K562 (cell line): ENCODE measurements around the gene IL2. TPM values are rescaled to one million over a fixed set of nuclear protein-coding genes. Genes with fewer than 3 reads are reported as not detected.
A peak's percentile ranks its signal among the peaks of the same experiment; 100 is the strongest.

ENCODE experiments used
- ATF1 ChIP-seq, 2 experiments: fragments of 450-650 bp in 1 of 2; IDR thresholded peaks; 2 replicates each; pipeline ENCODE4 v1.6.1; 2016; ENCODE audit warnings: missing compliant biosample characterization in 1 of 2, missing genetic modification characterization in 1 of 2
- CCNT2 ChIP-seq: IDR thresholded peaks from 2 replicates; pipeline ENCODE4 v1.6.1; 2011; ENCODE audit warnings: borderline replicate concordance, low read depth, mild to moderate bottlenecking, moderate library complexity, mixed read lengths, low read length; ENCODE audit not compliant: insufficient read length; ENCODE audit errors: extremely low read depth
- CTCF ChIP-seq, 3 experiments: IDR thresholded peaks in 2 of 3; conservative IDR thresholded peaks in 1 of 3; 2 replicates each; pipeline ENCODE4 v1.5.1; 2011 to 2012; ENCODE audit warnings: low read length in 3 of 3, mild to moderate bottlenecking in 3 of 3, control low read depth in 2 of 3, improper control_type of control experiment in 1 of 3, inconsistent platforms in 1 of 3, low read depth in 1 of 3, mixed read lengths in 1 of 3, moderate library complexity in 1 of 3; ENCODE audit not compliant: insufficient read depth in 2 of 3
- ETV1 ChIP-seq: fragments of 450-650 bp; conservative IDR thresholded peaks from 2 replicates; pipeline ENCODE4 v1.6.1; 2016; ENCODE audit warnings: missing genetic modification characterization, control low read depth, low read depth, missing compliant biosample characterization
- HMBOX1 ChIP-seq: sonication (generic); IDR thresholded peaks from 2 replicates; pipeline ENCODE4 v1.6.1; 2016
- HMGN3 ChIP-seq: IDR thresholded peaks from 2 replicates; pipeline ENCODE4 v1.6.1; 2011; ENCODE audit warnings: borderline replicate concordance, low read depth, mild to moderate bottlenecking, mixed read lengths, low read length; ENCODE audit not compliant: insufficient read length; ENCODE audit errors: extremely low read depth
- MEIS2 ChIP-seq: fragments of 450-650 bp; IDR thresholded peaks from 2 replicates; pipeline ENCODE4 v1.6.1; 2014; ENCODE audit warnings: mild to moderate bottlenecking; ENCODE audit not compliant: partially characterized antibody
- NFIC ChIP-seq: fragments of 450-650 bp; IDR thresholded peaks from 2 replicates; pipeline ENCODE4 v1.6.1; 2017; ENCODE audit warnings: mild to moderate bottlenecking, inconsistent platforms
- NR2C2 ChIP-seq, 2 experiments: fragments of 200-800 bp in 1 of 2; sonication (Bioruptor generic) in 1 of 2; sonication (generic) in 1 of 2; formaldehyde crosslinking in 1 of 2; IDR thresholded peaks; 2 replicates each; pipeline versions ENCODE4 v1.6.1 to v1.8.0; 2016 to 2022; ENCODE audit warnings: mild to moderate bottlenecking in 1 of 2, missing compliant biosample characterization in 1 of 2, missing genetic modification characterization in 1 of 2, missing genetic modification reagents in 1 of 2
- PBX2 ChIP-seq, 2 experiments: IDR thresholded peaks in 1 of 2; conservative IDR thresholded peaks in 1 of 2; 2 replicates each; pipeline ENCODE4 v1.6.1; 2016; ENCODE audit warnings: low read depth in 2 of 2, mild to moderate bottlenecking in 1 of 2, missing compliant biosample characterization in 1 of 2, missing genetic modification characterization in 1 of 2, moderate library complexity in 1 of 2
- POLR2H ChIP-seq: IDR thresholded peaks from 2 replicates; pipeline ENCODE4 v1.6.1; 2016; ENCODE audit warnings: missing genetic modification characterization, low read depth, mild to moderate bottlenecking, control low read depth, missing compliant biosample characterization, moderate library complexity
- POLR3A ChIP-seq: IDR thresholded peaks from 2 replicates; pipeline ENCODE4 v1.6.1; 2011; ENCODE audit warnings: borderline replicate concordance, mild to moderate bottlenecking, moderate library complexity; ENCODE audit not compliant: insufficient read length, insufficient read depth; ENCODE audit errors: extremely low read depth
- RAD21 ChIP-seq, 2 experiments: fragments of 250-450 bp in 1 of 2; fragments of 450-650 bp in 1 of 2; sonication (Bioruptor Pico) in 1 of 2; formaldehyde crosslinking in 1 of 2; IDR thresholded peaks in 1 of 2; conservative IDR thresholded peaks in 1 of 2; 2 replicates each; pipeline versions ENCODE4 v1.4.0 to v1.8.0; 2020 to 2022; ENCODE audit warnings: mild to moderate bottlenecking in 2 of 2, moderate library complexity in 1 of 2
- SMAD1 ChIP-seq: fragments of 150-350 bp; IDR thresholded peaks from 2 replicates; pipeline ENCODE4 v1.6.1; 2014; ENCODE audit warnings: low read length, low read depth; ENCODE audit not compliant: partially characterized antibody
- SOX6 ChIP-seq: fragments of 450-650 bp; IDR thresholded peaks from 2 replicates; pipeline ENCODE4 v1.6.1; 2014; ENCODE audit warnings: mild to moderate bottlenecking
- SP2 ChIP-seq: IDR thresholded peaks from 2 replicates; pipeline ENCODE4 v1.6.1; 2011; ENCODE audit warnings: mild to moderate bottlenecking, low read depth, low read length, moderate library complexity; ENCODE audit not compliant: poor library complexity, severe bottlenecking; ENCODE audit errors: extremely low read depth
- SRSF9 ChIP-seq: fragments of 200-400 bp; formaldehyde crosslinking; IDR thresholded peaks from 2 replicates; pipeline ENCODE4 v1.6.1; 2017; ENCODE audit warnings: low read depth, low read length, borderline replicate concordance
- TCF3 ChIP-seq: sonication (generic); formaldehyde crosslinking; IDR thresholded peaks from 2 replicates; pipeline ENCODE4 v1.4.0; 2020; ENCODE audit warnings: mild to moderate bottlenecking, missing genetic modification reagents
- TRIM24 ChIP-seq, 2 experiments: fragments of 450-650 bp; IDR thresholded peaks; 2 replicates each; pipeline ENCODE4 v1.6.1; 2016
- ZBED1 ChIP-seq: IDR thresholded peaks from 2 replicates; pipeline ENCODE4 v1.6.1; 2014
- ZNF311 ChIP-seq: fragments of 250-450 bp; sonication (Bioruptor Pico); IDR thresholded peaks from 2 replicates; pipeline ENCODE4 v1.4.0; 2020; ENCODE audit warnings: mild to moderate bottlenecking, moderate library complexity
- ZNF57 ChIP-seq: fragments of 450-650 bp; formaldehyde crosslinking; IDR thresholded peaks from 2 replicates; pipeline ENCODE4 v1.4.0; 2020; ENCODE audit warnings: mild to moderate bottlenecking, moderate library complexity
- polyA plus RNA-seq, 8 experiments: library from polyadenylated mRNA; depleted of rRNA in 4 of 8; stranded (reverse) in 5 of 8; unstranded in 3 of 8; fragments of >200 nt; fragmentation: Nextera tagmentation in 2 of 8; fragmentation: Illumina TruSeq in 1 of 8; extraction: Ambion mirVana in 2 of 8; extraction: Trizol in 1 of 8; gene quantifications; 2 replicates each; pipeline versions ENCODE4 v1.2.1 to v1.2.3, GENCODE V29; 2011 to 2014; ENCODE audit warnings: inconsistent platforms in 1 of 8, missing spikeins in 1 of 8
- total RNA-seq, 7 experiments: library from RNA; depleted of rRNA in 6 of 7; stranded (reverse); fragments of >200 nt in 6 of 7; fragmentation: Illumina TruSeq in 2 of 7; extraction: Trizol in 2 of 7; gene quantifications; 2 replicates each; pipeline versions ENCODE4 v1.2.1 to v1.2.3, GENCODE V29; 2011 to 2021; ENCODE audit warnings: low replicate concordance in 1 of 7

Gene IL2
- total and polyA plus RNA-seq, 9 of the 15 experiments (the other 6 are each of a cell fraction or from before 2014, with no cell fraction given), result 0.11 to 0.89 TPM; not detected in 7

GRCh38 chr4:122479935-122480416 lies 23.5 kb upstream of the IL2 start (continued):
- TF ChIP-seq MEIS2, result peak; percentile 86
- no peak for TF ChIP-seq ATF1 (CRISPR knock-in tag; IDR thresholded peaks at IDR 0.05)
- TF ChIP-seq ATF1 (tag; IDR thresholded peaks at IDR 0.05), result peak; percentile 34
- TF ChIP-seq CCNT2, result no peak
- peak; percentile 31; the same call in 1 of the 2 replicates for TF ChIP-seq SOX6
- TF ChIP-seq SMAD1, result no peak
- 0 out of 2 replicates have a peak, but pooled peaks have one; percentile 13 for TF ChIP-seq TCF3 (CRISPR knock-in tag)
- peak; percentile 90 for TF ChIP-seq HMBOX1
- no peak for TF ChIP-seq SRSF9
- peak in 1 of 2 experiments; percentile 65; a peak in 2 of 4 replicates for TF ChIP-seq TRIM24 (IDR thresholded peaks at IDR 0.05)
- TF ChIP-seq RAD21 (CRISPR knock-in tag; conservative IDR thresholded peaks at IDR 0.05 in 1 of 2, IDR thresholded peaks at IDR 0.05 in 1 of 2), result 0 out of 4 replicates have a peak, but pooled peaks of 1 of the 2 experiments have one; percentile 17
- TF ChIP-seq ZNF311 (CRISPR knock-in tag), result no peak
- no peak for TF ChIP-seq ZNF57 (CRISPR knock-in tag)
- TF ChIP-seq SP2, result no peak
- TF ChIP-seq POLR2H, result peak; percentile 59
- TF ChIP-seq NR2C2 (CRISPR knock-in tag; IDR thresholded peaks at IDR 0.05), result no peak
- peak; percentile 28; the same call in 1 of the 2 replicates for TF ChIP-seq NR2C2 (tag; IDR thresholded peaks at IDR 0.05)
- TF ChIP-seq PBX2 (CRISPR knock-in tag; IDR thresholded peaks at IDR 0.05; ENCODE audit: low read depth), result no peak
- peak; percentile 65 for TF ChIP-seq PBX2 (tag; conservative IDR thresholded peaks at IDR 0.05; ENCODE audit: low read depth)
- 0 out of 6 replicates have a peak, but pooled peaks of 1 of the 3 experiments have one; percentile 6 for TF ChIP-seq CTCF (IDR thresholded peaks at IDR 0.05 in 2 of 3, conservative IDR thresholded peaks at IDR 0.05 in 1 of 3; ENCODE audit: insufficient read depth in 2 of 3, low read depth in 1 of 3, low read length in 3 of 3)
- no peak for TF ChIP-seq ZBED1
- no peak for TF ChIP-seq ETV1 (tag)
- no peak for TF ChIP-seq POLR3A
- TF ChIP-seq HMGN3, result no peak
- peak; percentile 62 for TF ChIP-seq NFIC
